NCI-H69 (cell line): Measurements from ENCODE around the gene NRP2.

ENCODE experiments used
- DNase-seq: peaks from one replicate; lab custom pipeline; 2025; lab: John Stamatoyannopoulos, UW

NRP2 gene

DNA sequence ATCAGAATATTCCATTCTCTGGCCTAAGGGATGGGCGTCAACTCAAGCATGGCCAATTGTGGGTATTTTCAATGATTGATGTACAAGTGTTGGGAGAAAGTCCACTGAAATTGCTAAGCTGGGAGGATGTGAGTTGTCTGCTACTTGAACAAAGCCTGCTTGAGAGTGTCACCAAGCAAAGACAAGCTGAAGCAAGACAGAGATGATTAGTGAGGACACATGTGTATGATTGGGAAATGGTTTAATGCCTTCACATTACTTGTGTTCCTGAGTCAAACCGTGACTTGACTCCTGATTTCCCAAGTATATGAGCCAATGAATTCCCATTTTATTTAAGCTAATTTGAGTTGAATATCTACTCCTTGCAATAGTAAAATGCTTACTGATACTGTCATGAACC is 23.7 kb upstream of the NRP2 start:
- DNase-seq: no peak

DNA sequence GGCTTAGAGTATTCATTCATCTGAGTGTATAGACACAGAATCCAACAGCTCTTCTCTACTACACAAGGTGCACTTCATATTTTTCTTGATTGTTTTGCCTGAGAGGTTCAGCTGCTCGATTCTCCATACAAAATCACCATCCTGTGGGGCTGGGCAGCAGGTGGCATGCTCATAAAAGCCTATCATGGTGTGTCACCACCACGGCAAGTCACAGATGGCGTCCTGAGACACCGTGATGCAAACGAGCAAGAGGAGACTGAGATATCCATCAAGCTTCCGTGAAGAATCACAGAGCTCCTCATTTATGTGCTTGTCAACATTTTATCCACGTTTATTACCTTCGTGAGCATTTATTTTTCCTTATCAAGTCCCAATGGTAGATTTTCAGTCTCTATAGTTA is 22.4 kb upstream of the NRP2 start:
- DNase-seq: no peak

DNA sequence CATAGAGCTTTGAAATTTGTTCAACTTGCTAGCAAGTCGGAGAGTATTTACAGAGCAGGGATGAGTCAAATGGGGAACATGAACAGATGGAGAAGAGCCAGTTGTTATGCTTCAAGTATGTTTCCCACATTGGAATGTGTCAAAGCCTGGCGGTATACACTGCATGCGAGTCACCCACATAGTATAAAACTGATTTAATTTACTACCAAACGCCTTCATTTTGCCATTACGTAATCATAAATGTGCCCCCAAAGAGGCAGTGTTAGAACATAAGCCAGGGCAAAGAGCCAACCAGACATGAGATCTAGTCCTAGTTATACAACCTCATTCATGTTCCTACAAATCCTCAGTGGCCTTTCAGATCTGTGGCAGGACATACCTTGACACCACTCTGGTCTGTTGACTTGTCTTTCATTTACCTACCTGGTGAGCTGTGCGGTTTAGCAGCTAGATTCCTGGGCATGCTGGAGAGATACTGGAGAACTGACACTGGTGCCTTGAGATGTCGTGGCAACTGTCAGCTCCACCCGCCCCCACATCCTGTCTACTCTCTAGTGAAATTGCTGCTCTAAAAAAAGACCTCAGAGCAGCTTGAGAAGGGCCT is 21.7 kb upstream of the NRP2 start:
- DNase-seq: peak; percentile 25

DNA sequence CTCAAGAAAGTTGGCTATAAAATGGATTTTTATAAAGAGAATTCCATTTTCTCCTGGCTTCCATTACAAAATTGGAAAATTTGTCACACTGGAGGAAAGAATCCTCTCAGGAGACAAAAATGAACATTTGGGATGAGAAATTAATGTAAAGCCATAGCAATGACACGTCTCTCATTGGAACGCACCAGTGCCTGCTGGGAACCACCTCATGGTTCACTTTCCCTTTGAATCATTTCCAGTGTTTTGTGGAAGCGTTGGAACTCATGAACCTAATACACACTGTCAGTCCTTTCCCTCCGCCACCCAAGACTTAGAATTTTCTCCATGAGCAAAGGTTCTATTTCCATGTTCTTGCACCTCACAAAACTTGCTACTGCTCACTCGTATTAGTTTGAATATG is 21.0 kb upstream of the NRP2 start:
- DNase-seq: no peak

DNA sequence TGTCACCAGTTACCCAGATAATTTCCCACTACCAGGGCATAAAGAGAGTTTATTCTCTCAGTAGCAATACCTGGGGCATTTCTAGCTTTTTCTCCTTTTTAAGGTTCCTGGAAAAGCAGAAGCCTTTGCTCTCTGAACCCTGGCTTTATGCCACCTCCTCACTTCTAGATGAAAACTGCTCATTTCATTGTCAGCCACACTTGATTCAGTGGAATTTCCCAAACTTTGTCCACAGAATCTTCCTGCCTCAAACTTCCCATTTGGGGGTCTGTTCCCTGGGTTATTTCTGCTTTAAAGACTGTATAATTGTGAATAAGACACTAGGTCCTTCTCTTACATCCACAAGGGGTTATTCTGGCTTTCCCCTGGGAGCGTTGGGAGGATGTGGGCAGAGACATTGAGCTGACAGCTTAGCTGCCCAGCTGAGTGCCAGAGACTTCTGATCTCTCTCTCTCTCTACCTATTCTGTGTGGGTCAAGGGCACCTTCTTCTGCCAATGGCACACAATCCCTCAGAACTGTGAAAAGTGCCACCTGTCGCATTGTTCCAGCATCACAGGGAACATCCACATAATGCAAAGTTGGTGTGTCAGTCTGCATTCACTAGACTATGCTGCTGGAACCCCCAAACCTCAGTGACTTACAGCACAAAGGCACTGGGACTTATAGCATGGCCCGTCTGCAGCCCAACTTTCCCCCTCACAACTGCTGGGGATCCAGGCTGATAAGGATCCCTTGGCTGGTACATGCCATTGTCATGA is 19.9 kb upstream of the NRP2 start:
- no peak for DNase-seq

DNA sequence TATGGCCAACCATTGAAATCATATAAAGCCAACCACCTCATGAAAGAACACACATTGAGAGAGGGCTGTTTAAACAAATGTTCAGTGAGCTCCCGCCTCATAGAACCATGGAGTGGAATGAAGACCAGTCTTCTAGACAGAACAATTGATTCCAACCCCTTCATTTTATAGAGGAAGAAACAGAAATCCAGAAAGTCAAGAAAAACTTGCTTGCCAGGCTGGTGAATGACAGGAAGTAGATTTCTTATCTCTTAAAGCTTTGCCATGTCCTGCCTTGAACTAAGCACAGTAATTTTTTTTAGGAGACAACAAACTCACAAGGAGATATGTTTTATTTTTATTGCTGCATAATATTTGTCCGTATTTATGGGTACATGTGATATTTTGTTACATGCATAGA is 16.5 kb upstream of the NRP2 start:
- no peak for DNase-seq

DNA sequence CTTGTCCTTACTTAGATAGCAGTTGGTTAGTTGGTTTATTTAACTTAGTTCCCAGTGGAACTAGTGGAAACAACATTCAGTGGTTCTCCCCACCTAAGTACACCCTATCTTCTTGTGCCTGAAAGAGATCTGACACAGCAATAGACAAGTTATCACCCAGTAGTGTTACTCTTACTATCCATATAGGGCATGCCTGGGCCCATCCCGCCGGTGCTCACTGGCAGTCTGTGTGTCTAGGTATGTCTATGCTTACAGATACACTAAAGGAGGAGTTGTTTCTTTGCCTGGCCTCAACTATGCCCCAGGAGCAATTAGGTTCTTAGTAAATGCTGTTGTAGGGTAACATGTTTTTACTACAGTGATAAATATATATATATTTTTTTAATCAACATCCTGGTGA is 12.0 kb upstream of the NRP2 start:
- DNase-seq: no peak

DNA sequence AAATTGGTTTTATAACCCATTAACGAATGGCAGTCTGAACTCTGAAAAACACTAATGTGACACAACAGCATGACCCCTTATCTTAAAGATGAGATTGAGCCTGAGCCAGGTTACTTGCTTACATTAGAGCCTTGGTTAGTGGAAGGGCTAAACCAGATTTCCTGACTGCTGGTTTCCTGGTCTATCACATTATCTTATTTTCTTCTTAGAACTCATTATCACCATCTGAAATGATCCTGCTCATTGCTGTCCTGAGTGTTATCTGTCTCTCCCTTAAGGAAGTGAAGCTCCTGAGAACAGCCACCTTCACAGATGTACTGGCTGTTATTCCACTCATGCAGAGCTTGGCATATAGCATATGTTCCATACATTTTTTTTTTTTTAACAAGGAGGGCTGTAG is 9.0 kb upstream of the NRP2 start:
- no peak for DNase-seq

DNA sequence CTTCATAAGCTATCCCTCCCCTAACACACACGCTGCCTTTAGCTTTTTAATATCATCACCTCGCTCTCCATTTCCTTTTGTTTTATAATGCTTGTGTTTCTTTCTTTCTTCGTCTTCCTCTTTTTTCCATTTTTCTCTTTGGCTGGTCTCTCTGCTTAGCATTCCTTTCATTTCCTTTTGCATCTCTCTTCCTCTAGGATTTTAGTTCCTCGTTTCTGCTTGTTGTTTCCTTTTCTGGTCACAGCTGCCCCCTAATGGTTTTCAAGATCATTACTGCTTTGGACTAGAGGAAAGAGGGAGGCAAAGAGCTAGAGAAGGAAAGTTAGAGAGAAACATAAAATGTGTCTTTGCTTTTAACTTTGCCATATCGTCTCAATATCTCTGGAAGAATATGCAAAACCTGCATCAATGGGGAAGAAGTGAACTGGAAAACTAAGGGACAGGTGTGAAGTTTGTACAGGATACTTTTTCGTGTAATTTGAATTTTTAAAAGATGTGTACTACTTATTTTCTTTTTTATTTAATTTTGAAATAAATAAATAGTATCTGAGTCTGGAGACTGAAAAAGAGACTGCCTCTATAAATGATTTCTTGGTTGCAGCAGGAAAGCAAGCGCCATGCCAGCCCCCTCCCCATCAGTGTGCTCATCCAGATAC is 6.3 kb upstream of the NRP2 start:
- peak; percentile 75 for DNase-seq

DNA sequence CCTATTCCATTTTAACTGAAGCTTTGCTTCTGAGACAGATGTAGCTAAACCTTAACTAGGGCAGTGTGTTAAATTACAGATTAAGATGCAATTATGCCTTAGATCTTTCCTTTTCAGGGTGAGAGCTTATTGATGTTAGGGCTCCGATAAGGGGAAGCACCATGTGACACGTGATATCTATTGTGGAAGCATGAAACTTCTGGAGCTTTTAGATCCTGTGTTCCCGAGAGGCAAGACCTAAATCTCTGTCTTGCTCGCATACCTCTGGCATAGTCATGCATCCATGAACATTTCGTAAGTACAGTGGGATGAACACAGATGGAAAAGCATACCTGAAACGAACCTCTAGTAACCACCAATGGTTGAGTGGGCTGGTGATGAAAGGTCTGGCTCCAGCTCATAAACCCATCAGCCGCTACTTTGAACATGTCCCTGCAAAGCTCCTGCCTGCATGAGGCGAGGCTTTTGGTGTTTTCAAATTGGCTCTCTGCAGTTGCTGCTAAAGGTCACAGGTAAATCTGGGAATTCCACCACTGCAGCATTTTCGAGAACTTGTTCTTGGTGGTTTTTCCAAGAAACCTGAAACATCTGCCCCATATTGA is 3.7 kb upstream of the NRP2 start:
- no peak for DNase-seq

DNA sequence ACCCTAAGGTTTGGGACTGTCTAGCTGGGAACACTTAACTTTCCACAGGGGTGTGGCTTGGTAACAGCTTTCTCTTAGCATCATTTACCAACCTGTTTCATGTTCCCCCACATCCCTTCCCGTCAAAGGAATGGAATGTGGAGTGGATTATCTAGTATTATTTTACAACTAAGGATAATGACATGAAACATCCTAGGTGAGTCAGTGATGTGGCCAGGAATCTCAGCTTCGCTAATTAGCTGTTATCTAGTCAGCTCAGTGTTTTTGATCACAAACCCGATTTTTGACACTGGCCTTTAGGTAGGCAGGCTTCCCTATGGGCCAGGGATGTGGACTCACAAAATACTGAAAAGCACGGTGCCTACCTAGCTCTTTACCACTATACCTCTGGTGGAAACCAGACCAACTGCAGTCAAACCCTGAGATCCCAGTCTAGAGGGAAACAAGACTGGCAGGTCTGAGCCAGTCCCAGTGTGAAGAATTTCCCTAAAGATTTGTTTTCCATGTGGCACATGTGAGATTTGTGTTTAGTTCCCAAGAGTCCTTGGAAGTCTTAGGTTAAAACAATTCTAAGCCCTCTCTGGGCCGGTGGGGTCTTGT is 2.8 kb upstream of the NRP2 start:
- DNase-seq: no peak

DNA sequence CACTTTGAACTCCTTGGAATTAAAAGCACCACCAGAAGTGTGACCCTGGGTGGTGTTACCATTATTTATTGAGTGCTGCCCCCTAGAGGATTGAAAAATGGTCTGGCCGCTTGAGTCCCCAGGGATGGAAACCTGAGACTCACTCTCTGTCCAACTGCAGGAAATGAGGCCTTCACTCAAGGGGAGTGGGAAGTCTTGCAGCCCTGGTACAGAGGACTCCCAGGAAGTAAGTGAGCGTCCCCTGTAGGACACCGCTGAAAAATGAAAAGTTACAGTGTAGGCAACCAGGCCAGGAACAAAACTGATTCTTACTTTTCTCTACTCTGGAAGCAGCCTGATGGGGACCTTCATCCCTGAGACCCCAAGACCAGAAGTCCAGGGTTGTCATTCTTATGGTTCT is 2.2 kb upstream of the NRP2 start:
- peak; percentile 94 for DNase-seq

DNA sequence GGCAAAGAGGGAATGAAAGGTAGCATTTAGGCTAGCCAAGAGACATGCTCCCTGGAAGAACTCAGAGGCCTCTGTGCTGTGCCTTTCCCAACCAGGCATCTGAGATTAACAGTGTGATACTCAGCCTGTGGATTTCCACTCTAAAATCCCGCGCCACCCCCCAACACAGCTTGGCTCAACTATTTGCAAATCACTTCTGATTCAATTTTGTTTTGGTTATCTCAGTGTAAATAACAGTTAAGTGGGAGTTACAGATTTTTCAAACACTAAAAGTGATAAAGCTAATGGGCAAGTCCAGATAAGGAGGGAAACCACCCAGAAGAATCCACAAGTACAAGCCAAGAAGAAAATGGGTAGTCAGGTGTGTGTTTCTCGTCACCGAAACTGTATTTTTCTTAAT is 1.4 kb upstream of the NRP2 start:
- peak; percentile 35 for DNase-seq

DNA sequence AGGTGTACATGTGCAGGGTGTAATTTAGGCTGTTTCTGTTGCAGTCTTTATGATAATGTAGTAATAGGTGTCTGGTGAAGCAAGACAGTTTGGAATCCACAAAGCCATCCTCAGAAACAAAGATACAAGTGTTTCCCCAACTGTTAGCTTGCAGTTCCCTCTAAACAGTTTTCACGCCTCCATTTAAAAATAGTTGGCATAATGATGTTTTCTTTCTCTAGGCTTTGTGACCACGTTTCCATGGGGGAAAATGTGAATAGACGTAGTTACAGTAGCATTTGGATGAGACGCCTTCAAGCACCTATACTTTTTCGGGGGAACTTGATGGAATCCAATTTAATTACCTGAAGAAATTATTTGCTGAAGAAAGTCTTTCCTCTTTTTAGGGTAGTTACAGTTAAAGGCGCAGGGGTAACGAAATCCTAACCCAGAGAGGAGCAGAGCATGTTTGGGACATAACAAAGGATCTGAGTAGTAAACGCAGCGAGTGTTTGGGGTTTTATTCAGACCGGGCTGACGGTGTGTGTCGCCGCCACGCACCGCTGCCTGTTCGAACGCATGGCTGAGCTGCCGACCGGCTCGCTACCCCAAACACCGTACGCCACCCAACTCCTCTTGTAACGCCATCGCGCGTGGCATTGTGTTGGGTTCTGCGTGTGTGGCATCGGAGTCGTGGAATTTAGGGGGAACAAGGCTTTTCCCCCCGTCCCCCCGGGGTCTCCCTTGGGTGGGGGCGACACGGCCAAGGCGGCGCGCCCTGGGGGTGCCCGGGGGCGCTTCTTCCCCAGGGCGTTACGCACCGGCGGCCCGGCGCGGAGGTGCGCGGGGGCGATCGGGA is 681 bp upstream of the NRP2 start:
- peak; percentile 48 for DNase-seq

DNA sequence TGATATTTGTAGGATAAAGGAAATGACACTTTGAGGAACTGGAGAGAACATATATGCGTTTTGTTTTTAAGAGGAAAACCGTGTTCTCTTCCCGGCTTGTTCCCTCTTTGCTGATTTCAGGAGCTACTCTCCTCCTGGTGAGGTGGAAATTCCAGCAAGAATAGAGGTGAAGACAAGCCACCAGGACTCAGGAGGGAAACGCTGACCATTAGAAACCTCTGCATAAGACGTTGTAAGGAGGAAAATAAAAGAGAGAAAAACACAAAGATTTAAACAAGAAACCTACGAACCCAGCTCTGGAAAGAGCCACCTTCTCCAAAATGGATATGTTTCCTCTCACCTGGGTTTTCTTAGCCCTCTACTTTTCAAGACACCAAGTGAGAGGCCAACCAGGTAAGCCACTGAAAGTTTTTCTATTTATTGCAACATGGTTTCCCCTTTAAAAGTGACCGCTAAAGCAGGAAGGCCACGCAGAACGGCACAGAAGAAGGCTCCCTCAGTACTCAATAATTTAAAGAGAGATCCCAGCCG is 735 bp downstream of the NRP2 start:
- peak; percentile 49 for DNase-seq

DNA sequence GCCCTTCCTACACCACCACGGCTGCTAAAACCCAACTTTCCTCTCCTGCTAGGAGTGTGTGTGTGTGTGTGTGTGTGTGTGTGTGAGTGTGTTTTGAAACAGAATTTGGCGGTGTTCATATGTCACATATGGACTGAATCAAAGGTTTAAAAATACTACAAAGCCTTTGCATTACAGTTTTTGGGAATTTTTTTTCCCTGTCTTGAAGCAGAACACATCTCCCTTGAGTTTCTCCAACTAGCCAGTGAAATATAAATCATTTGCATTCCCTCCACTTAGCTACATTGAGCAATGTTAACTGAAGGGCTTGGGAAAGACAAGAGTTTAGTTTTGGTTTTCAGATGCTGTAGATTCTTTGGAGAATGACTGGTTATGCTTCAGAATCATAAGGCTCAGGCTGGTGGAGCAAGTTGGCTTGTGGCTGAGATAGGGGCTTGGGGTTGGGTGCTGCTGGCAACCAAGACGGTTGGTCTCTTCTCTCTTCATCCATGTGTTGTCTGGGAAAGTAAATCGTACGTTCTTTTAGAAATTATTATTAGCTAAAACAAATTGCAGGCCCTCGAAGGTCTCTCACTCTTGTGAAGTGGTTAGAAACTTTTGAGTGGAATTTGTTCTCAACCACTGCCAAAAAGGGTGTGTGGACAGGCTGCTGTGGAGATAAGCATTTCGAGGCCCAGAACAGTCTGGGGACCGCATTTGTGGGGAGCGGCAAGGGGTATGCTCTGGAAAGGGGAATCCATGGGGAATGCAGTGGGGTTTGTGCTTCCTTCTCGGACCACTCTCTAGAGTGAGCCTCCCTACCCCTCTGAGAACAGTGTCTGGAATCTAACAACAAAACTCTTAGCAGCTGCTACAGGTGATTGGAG is 1.4 kb downstream of the NRP2 start:
- DNase-seq: no peak

DNA sequence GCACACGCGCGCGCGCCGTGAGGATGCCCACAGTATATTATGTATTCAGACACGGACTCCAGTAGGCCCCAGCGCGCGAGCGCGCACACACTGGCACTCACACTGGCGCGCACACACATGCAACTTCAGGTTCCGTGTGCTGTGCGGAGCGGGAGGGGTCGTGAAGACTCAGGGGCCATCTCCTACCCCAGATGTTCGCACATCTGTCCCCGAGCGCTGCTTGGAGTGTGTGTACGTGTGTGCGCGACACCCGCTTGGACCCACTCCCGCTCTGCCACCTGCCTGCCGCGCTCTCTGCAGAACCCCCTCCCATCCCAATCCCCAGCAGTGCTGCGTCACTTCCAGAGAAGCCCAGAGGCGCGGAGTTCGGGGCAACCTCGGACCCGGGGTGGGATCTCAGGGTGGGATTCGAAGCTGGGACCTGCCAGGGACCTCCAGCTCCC is 2.6 kb downstream of the NRP2 start:
- DNase-seq: no peak

DNA sequence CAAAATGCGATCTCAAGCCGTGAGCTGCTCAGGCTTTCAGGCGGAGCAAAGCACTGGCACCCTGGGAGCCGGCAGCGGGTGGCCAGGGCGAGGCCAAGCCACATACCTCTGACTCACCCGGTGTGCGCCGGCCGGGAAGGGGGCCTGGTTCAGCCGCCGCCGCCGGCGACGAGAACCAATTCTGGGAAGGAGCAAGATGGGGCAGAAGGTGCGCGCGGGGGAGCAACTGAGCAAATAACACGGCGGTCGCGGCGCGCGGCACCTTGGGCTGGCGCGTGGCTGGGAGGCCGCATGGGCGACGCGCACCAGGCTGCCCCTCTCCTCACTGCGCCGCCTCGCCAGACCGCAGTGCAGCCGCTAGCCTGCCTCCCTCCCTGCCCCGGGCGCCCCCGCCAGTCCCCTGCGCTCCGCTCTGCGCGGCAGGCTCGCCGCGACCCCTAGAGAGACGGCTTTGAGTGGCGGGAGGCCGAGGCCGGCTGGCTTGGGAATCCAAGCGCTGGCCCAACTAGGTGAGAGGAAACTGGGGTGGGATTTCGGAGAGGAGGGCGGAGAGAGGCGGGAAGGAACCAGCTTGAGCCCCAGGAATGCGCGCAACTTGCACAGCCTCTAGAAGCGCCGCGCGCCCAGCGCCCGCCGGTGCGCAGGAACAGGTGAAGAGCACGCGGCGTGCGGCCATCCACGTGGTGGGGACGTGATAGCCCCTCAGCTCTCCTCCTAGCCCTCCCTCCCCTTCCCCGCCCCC is 3.2 kb downstream of the NRP2 start:
- DNase-seq: peak; percentile 65

DNA sequence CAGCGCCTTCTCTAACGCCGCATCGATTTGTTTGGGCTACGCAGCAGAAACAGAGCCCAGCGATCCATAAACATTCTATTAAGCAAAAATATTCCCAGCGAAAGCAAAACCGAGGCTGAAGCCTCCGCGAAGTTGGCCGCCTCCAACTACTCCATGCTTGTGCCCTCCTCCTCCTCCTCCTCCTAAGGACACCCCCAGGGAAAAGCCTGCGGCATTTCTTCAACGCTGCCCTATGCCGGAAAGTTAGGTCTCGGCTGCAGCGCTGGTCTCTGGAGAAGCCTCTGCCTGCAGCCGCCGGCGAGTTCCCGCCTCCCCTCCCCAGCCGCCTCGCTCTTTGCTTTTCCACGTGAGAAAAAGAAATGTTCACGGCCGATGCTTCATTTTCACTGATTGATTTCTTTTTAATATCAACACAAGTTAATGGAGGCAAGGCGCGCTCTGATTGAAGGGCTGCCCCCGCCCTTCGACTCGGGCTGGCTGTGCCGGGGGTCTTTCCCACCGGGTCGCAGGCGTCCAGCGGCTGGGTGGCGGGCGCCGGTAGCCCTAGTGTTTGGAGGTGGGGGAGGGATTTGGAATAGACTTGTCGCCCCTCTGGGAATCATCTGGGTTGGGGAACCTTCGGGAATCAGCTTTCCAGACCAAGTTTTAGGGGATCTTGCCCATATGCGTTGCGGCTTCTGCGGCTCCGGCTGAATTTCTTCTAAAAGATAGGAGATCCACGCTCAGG is 3.9 kb downstream of the NRP2 start:
- DNase-seq: peak; percentile 27
